Gastroesophageal sphincter (tissue), 4 donors: ENCODE results near the gene ANTXR2. TPM values are rescaled to one million over a fixed set of nuclear protein-coding genes. Genes with fewer than 3 reads are reported as not detected.

Experiments used
- ATAC-seq: fragments of 150-250 bp; one replicate; pipeline ENCODE4 v1.9.1; 2016; ENCODE audit warnings: mild to moderate bottlenecking, moderate library complexity
- H3K27ac ChIP-seq, 4 donors: fragments of 200-600 bp; sonication (generic) in 3 of 4; 1 replicate in 3 of 4; 2 replicates in 1 of 4; pipeline ENCODE4 v1.5.1; 2016 to 2019
- H3K27me3 ChIP-seq: fragments of 200-600 bp; sonication (generic); one replicate; pipeline ENCODE4 v1.5.1; 2019
- H3K36me3 ChIP-seq, 2 donors: fragments of 200-600 bp; sonication (generic); one replicate each; pipeline ENCODE4 v1.5.1; 2019; ENCODE audit warnings: control low read depth in 1 of 2
- H3K4me1 ChIP-seq, 3 donors: fragments of 200-600 bp; sonication (generic); 1 replicate in 2 of 3; 2 replicates in 1 of 3; pipeline ENCODE4 v1.5.1; 2016 to 2019; ENCODE audit warnings: control low read depth in 2 of 3
- H3K4me3 ChIP-seq, 2 donors: fragments of 200-600 bp; sonication (generic); one replicate each; pipeline ENCODE4 v1.5.1; 2019; ENCODE audit warnings: mild to moderate bottlenecking in 1 of 2, moderate library complexity in 1 of 2
- H3K9me3 ChIP-seq, 3 donors: fragments of 200-600 bp; sonication (generic); one replicate each; pipeline ENCODE4 v1.5.1; 2017 to 2019; ENCODE audit warnings: control low read depth in 2 of 3
- CTCF ChIP-seq, 4 experiments: fragments of 200-600 bp in 2 of 4; fragments of 450-650 bp in 2 of 4; sonication (generic) in 1 of 4; IDR thresholded peaks; one replicate each; pipeline ENCODE4 v1.5.1; 2017 to 2019; ENCODE audit warnings: antibody characterized with exemption in 4 of 4, mild to moderate bottlenecking in 2 of 4, moderate library complexity in 2 of 4
- EP300 ChIP-seq: sonication (generic); formaldehyde crosslinking; IDR thresholded peaks from one replicate; pipeline ENCODE4 v1.6.1; 2017; ENCODE audit warnings: antibody characterized with exemption, mild to moderate bottlenecking
- POLR2A ChIP-seq, 2 donors: fragments of 450-650 bp; IDR thresholded peaks; one replicate each; pipeline ENCODE4 v1.6.1; 2017; ENCODE audit warnings: antibody characterized with exemption in 2 of 2, mild to moderate bottlenecking in 2 of 2, moderate library complexity in 1 of 2
- POLR2AphosphoS5 ChIP-seq: sonication (generic); formaldehyde crosslinking; IDR thresholded peaks from one replicate; pipeline ENCODE4 v1.6.1; 2017; ENCODE audit warnings: antibody characterized with exemption
- WGBS, 2 donors: methylation state at CpG; one replicate each; pipeline ENCODE4 v1.1.5; 2018; ENCODE audit warnings: low coverage in 1 of 2; 5-methylcytosine and 5-hydroxymethylcytosine counted together
- total RNA-seq, 4 donors: library from RNA; depleted of rRNA; stranded (reverse); fragments of >200 nt; gene quantifications; one replicate each; pipeline ENCODE4 v1.1.0, GENCODE V29; 2016

The ANTXR2 gene
- total RNA-seq, 4 donors from 2014 or later, result 440 to 611 (median 501) TPM

- no peak for ATAC-seq
- 39 to 47% methylated on average over 5 of the region's 5 CpGs for WGBS, 2 donors
Measured at GRCh38 chr4:79958466-79959264, 114.4 kb downstream of the ANTXR2 start.

GRCh38 chr4:79949178-79949577, 123.9 kb downstream of the ANTXR2 start:
- Histone ChIP-seq H3K4me3 (no peak overlapping the region), H3K27ac (peak overlapping the region in 3 of 4 donors; percentile 29 to 58 (median 51)), H3K36me3 (no peaks in the 10 kb centered on the region), H3K27me3 (no peaks in the 10 kb centered on the region), H3K9me3 (no peaks in the 10 kb centered on the region), H3K4me1 (peaks cover 0 to 57% (median 17%) of the 10 kb centered on the region in 3 donors)
- 92 to 100% methylated on average over 2 of the region's 2 CpGs for WGBS, 2 donors
- ATAC-seq, result no peak
- TF ChIP-seq POLR2A (IDR thresholded peaks at IDR 0.05) (no peak), POLR2AphosphoS5 (peak; percentile 9)

More at GRCh38 chr4:79958466-79959264, 114.4 kb downstream of the ANTXR2 start:
- H3K36me3 ChIP-seq, result peaks cover 0 to 17% of the 10 kb centered on the region in 2 donors
- H3K9me3 ChIP-seq, result no peaks in the 10 kb centered on the region
- no peaks in the 10 kb centered on the region for H3K27me3 ChIP-seq
- H3K4me3 ChIP-seq, result no peak overlapping the region
- H3K4me1 ChIP-seq, result peaks cover 0 to 15% (median 5%) of the 10 kb centered on the region in 3 donors
- TF ChIP-seq POLR2A (IDR thresholded peaks at IDR 0.05) (no peak), EP300 (no peak), POLR2AphosphoS5 (no peak)
- H3K27ac ChIP-seq, result no peak overlapping the region

GRCh38 chr4:79948739-79949138, 124.3 kb downstream of the ANTXR2 start:
- TF ChIP-seq POLR2AphosphoS5, result no peak
- TF ChIP-seq POLR2A (IDR thresholded peaks at IDR 0.05), result no peak
- TF ChIP-seq EP300, result no peak
- no peak for TF ChIP-seq CTCF (IDR thresholded peaks at IDR 0.05)
- ATAC-seq, result no peak
- Histone ChIP-seq H3K9me3 (no peaks in the 10 kb centered on the region), H3K36me3 (no peaks in the 10 kb centered on the region), H3K27ac (peak overlapping the region; percentile 34 to 58 (median 52)), H3K4me3 (no peak overlapping the region), H3K4me1 (peaks cover 0 to 57% (median 17%) of the 10 kb centered on the region in 3 donors), H3K27me3 (no peaks in the 10 kb centered on the region)

GRCh38 chr4:79948261-79948660, 124.8 kb downstream of the ANTXR2 start:
- H3K27ac ChIP-seq, result peak overlapping the region; percentile 34 to 58 (median 52)
- no peak for ATAC-seq

GRCh38 chr4:79947386-79947785, 125.6 kb downstream of the ANTXR2 start:
- WGBS, 2 donors, result 50 to 75% methylated on average over 1 of the region's 1 CpG
- no peaks in the 10 kb centered on the region for H3K9me3 ChIP-seq
- peaks cover 0 to 57% (median 17%) of the 10 kb centered on the region in 3 donors for H3K4me1 ChIP-seq
- ATAC-seq, result no peak
- H3K36me3 ChIP-seq, result no peaks in the 10 kb centered on the region
- no peak for TF ChIP-seq CTCF (IDR thresholded peaks at IDR 0.05)
- no peak for TF ChIP-seq POLR2A (IDR thresholded peaks at IDR 0.05)
- no peak for TF ChIP-seq POLR2AphosphoS5
- TF ChIP-seq EP300, result no peak
- no peaks in the 10 kb centered on the region for H3K27me3 ChIP-seq
- H3K4me3 ChIP-seq, result no peak overlapping the region
- peak overlapping the region in 3 of 4 donors; percentile 4 to 46 (median 28) for H3K27ac ChIP-seq

More at GRCh38 chr4:79948261-79948660, 124.8 kb downstream of the ANTXR2 start:
- Histone ChIP-seq H3K4me1 (peaks cover 0 to 57% (median 17%) of the 10 kb centered on the region in 3 donors), H3K36me3 (no peaks in the 10 kb centered on the region), H3K9me3 (no peaks in the 10 kb centered on the region), H3K4me3 (no peak overlapping the region), H3K27me3 (no peaks in the 10 kb centered on the region)
- WGBS, 2 donors, result 18 to 27% methylated on average over 3 of the region's 3 CpGs
- TF ChIP-seq CTCF (IDR thresholded peaks at IDR 0.05) (no peak), POLR2A (IDR thresholded peaks at IDR 0.05) (no peak), EP300 (no peak), POLR2AphosphoS5 (peak; percentile 9)

- no peaks in the 10 kb centered on the region for H3K36me3 ChIP-seq
- no peak for TF ChIP-seq EP300
- TF ChIP-seq POLR2A (IDR thresholded peaks at IDR 0.05), result no peak
- TF ChIP-seq CTCF (IDR thresholded peaks at IDR 0.05), result no peak
- TF ChIP-seq POLR2AphosphoS5, result no peak
- 25 to 43% methylated on average over 1 of the region's 1 CpG for WGBS, 2 donors
- H3K4me3 ChIP-seq, result no peak overlapping the region
- no peaks in the 10 kb centered on the region for H3K9me3 ChIP-seq
- H3K27me3 ChIP-seq, result no peaks in the 10 kb centered on the region
- H3K4me1 ChIP-seq, result peaks cover 0 to 29% (median 0%) of the 10 kb centered on the region in 3 donors
- ATAC-seq, result no peak
- no peak overlapping the region for H3K27ac ChIP-seq
Measured at GRCh38 chr4:79935274-79935673, 137.8 kb downstream of the ANTXR2 start.
